ENCODE measurements around the gene SWAP70. TPM values are rescaled to one million over a fixed set of nuclear protein-coding genes. Genes with fewer than 3 reads are reported as not detected.

The SWAP70 gene
- total and polyA plus RNA-seq, 2 of the 8 experiments (the other 6 are each of a cell fraction or from before 2014, with no cell fraction given): 14.8 to 37.5 TPM

- TF ChIP-seq CHD7 (IDR thresholded peaks at IDR 0.05; ENCODE audit: insufficient replicate concordance, low read length): no peak
- no peak for TF ChIP-seq POU5F1 (IDR thresholded peaks at IDR 0.05; ENCODE audit: low read depth, low read length)
These were observed 52.6 kb downstream of the SWAP70 start (continued) for GRCh38 chr11:9716275-9717039.
